Fibroblast of skin of left quadriceps (primary cell): ENCODE measurements around the gene LRRC31.
A peak's percentile ranks its signal among the peaks of the same experiment; 100 is the strongest.

Source experiments
- DNase-seq, 2 experiments: peaks; one replicate each; pipeline ENCODE4 v3.0.0-alpha.2; 2013; ENCODE audit warnings: low read depth in 2 of 2

The LRRC31 gene

DNA sequence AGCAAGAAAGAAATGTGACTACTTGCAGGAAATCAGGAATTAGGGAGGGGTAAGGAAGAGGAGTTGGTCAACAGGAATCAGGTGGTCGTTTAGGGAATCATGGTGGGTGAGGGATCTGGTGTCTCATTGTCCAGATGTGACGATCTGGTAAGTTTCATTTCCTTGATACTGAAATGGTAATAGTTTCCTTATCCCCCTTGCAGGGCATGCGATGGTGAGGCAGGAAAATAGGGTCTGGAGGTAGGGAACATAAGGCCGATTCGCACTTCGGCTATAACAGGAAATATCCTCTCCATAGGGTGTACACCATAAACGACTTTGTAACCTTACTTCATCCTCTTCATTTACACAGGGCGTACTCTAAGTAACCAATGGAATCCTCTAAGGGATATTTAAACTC is 56.5 kb downstream of the LRRC31 start:
- no peak for DNase-seq

- peak in 1 of 2 experiments; percentile 33 for DNase-seq
Observed at GRCh38 chr3:169812332-169813235, 57.2 kb downstream of the LRRC31 start, which contains the start of the genes LRRC34 and LRRIQ4. TSS of gene LRRC34 (minus strand) at chr3:169812904. CDS start at chr3:169812548, 356 bp downstream. TSS of gene LRRIQ4 (plus strand) at chr3:169812870. CDS start at chr3:169821922, 9,052 bp downstream.

- peak in 1 of 2 experiments; percentile 26 for DNase-seq
Observed at GRCh38 chr3:169811631-169812331, 58.0 kb downstream of the LRRC31 start.

- DNase-seq = no peak
Observed at GRCh38 chr3:169809230-169809795, 60.4 kb downstream of the LRRC31 start.

DNA sequence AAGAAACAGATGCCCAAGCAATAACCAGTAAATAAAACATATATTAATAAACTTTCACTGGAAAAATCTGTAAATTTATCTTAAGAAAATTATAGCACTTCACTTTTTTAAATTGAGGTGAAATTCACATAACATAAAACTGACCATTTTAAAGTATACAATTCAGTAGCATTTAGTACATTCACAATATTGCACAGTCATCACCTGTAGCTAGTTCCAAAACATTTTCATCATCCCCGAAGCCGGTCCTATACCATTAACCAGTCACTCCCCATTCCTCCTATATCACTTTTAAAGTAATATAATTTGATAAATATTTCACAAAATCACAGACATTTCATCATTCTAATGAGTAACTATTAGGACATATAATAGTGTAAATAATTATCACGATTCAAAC is 65.1 kb downstream of the LRRC31 start:
- DNase-seq = no peak

DNA sequence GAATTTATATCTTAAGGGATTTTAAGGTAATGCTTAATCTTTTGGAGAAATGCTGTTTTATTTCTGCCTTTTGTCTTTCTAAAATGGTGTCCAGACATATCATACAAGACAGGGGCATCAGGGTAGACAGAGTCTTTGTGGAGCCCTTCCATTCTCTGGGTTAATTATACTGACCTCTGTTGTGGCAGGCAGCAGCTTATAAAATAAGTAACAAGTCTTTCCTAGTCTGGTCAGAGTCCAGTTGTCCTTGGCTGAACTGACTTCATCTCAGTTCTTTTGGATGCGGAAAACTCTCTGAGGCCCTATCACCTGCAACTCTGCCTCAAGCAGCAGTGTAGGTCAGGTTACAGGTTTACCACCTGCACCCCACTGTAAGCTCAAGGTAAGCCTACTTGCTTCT is 77.4 kb downstream of the LRRC31 start:
- no peak for DNase-seq

- DNase-seq = no peak
Observed at GRCh38 chr3:169790687-169791429, 78.9 kb downstream of the LRRC31 start.

- DNase-seq = no peak
Observed at GRCh38 chr3:169790219-169790618, 79.5 kb downstream of the LRRC31 start.
